Activated gamma-delta T cell treated with anti-CD3 and anti-CD28 coated beads, Interleukin-2, amount 50 U/mL, for 16 hours (primary cell): ENCODE measurements around the gene ZAR1.
"Not testable (repeated sequence)": the region's sequence is repeated elsewhere in the genome, so short reads cannot be mapped to it uniquely, and the experiment has no call there.

Source experiments
- DNase-seq: peaks from one replicate; pipeline ENCODE4 v3.0.0-alpha.2; 2020; ENCODE audit warnings: low read depth

The ZAR1 gene, protein sequence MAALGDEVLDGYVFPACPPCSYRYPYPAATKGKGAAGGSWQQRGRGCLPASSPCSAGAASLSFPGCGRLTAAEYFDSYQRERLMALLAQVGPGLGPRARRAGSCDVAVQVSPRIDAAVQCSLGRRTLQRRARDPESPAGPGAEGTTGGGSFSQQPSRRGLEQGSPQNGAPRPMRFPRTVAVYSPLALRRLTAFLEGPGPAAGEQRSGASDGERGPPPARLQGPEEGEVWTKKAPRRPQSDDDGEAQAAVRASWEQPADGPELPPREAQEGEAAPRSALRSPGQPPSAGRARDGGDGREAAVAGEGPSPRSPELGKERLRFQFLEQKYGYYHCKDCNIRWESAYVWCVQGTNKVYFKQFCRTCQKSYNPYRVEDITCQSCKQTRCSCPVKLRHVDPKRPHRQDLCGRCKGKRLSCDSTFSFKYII

GRCh38 chr4:48490012-48490679 is at the start of gene ZAR1:
Gene ZAR1 (plus strand): TSS chr4:48490252. CDS start chr4:48490292, 40 bp downstream.
- DNase-seq = no peak

- DNase-seq = not testable (repeated sequence)
Measured at GRCh38 chr4:48440914-48441313, 49.1 kb upstream of the ZAR1 start.

GRCh38 chr4:48445704-48446103 is 44.3 kb upstream of the ZAR1 start:
- no peak for DNase-seq

DNA sequence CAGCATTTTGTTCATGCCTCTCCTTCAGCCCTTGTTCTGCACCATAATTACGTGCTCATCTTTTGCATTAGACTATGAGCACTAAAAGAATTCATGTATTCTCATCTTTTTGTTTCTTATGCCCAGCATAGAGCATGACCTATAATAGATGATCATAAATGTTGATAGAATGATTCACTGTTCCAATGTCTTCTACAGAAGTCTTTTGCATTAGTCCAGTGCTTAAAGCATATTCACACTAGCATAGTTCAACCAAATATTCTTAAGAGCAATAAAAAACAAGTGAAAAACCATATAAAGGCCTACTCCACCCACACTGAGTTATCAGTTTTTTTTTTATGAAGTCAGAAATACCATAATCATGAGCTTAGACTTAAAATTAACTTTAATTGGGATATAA is 43.4 kb upstream of the ZAR1 start:
- DNase-seq = no peak

DNA sequence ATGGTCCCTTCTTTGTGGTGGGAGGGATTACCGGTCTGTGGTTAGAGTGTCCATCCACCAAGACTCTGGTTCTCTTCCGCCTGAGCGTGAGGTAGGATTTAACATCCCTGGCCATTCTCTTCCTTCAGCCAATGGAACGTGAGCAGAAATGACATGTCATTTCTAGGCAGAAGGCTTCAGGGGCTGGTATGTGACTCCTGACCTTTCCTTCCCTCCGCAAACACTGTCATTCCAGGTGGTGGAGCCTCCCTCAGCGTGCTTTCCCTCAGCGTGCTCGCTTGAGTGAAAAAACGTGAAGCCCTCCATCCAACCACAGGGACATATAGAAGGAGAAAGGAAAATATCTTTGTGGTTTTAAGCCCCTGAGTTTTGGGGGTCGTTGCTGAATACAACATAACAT is 40.9 kb upstream of the ZAR1 start:
- no peak for DNase-seq

DNA sequence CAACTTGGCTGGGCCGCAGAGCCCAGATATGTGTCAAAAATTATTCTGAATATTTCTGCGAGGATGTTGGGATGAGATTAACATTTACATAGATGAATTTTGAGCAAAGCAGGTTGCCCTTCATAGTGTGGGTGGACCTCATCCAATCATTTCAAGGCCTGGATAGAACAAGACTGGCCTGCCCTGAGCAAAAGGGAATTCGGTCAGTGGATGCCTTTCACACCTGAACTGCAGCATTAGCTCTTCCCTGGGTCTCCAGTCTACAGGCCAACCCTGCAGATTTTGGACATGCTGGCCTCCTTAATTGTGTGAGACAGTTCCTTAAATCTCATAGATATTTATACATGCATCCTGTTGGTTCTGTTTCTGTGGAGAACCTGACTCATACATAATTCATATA is 39.3 kb upstream of the ZAR1 start:
- no peak for DNase-seq

GRCh38 chr4:48451656-48452055 is 38.4 kb upstream of the ZAR1 start:
- DNase-seq = not testable (repeated sequence)

DNA sequence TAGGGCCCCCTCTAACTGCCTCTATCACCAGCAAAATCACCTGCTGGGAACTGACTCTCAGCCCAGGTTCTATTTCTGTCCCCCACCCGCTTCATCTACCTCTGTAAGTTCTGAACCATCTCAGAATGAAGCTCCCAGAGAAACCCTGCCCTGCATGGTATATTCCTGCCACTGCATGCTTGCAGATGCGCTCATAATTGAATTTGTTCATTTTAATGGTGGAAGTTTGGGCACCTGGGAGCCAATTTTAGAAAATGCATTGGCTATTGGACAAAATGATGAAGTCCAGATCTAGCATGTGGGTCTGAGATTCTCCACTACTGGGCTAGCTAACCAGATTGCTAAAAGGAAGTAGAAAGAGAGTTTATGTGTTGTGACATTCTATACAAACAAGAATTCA is 35.5 kb upstream of the ZAR1 start:
- DNase-seq = no peak

DNA sequence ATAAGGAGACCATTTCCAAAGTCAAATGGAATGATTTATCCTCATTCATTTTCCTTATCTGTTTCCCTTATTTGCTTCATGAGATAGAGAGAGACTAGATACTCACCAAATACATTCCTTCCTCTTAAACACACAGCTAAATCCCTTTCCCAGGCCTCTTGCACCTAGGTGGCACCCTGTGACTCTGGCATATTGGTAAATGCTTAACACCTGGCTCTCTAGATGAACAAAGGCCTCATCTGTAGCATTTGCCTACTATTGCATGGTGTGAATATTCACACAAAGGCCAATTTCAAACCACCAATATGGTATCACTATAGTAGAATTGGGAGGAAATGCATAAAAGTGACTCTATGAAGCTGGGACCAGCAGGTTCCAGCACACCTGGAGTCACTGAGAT is 29.1 kb upstream of the ZAR1 start:
- no peak for DNase-seq

DNA sequence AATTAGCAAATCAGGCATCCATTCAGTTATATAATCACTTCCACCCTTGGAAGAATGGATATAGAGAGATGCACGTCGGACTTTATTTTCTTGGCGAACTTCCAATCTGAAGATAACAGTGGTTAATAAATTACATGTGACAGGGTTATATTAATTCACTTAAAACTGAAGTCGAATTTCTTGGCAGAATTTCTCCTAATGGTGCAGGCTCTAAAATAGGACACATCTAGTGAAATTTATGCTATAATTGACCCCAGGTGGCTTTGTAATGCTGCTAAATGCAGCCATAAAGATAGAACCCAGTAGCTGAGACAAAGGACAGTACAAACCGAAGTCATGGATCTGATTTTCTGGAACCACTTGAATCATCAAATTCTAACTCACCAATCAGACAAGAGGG is 27.7 kb upstream of the ZAR1 start:
- no peak for DNase-seq

GRCh38 chr4:48467442-48467841 is 22.6 kb upstream of the ZAR1 start:
- no peak for DNase-seq

GRCh38 chr4:48467891-48468290 is 22.2 kb upstream of the ZAR1 start:
- DNase-seq = no peak

DNA sequence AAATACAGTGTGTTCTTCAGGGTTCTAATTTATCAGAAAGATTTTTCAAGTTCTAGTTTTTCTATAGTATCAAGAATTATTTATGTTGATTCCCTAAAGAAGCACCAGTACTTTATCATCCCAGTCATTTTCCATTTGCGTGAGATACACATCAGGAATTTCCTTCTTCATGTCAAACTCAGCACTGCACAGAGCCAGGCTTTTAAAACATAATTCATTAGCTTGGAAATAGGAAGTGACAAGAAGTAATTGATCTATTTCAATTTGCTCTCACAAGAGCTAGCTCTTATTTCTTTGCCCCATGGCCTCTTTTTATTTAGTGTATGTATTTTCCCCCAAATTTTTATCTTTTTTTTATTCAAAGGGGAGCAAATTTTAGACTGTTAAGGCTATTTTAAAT is 19.9 kb upstream of the ZAR1 start:
- no peak for DNase-seq

- DNase-seq = no peak
Measured at GRCh38 chr4:48470570-48470969, 19.5 kb upstream of the ZAR1 start.

GRCh38 chr4:48472794-48473193 is 17.3 kb upstream of the ZAR1 start:
- DNase-seq = no peak

- no peak for DNase-seq
Measured at GRCh38 chr4:48475770-48476169, 14.3 kb upstream of the ZAR1 start.

- DNase-seq = no peak
Measured at GRCh38 chr4:48478273-48478672, 11.8 kb upstream of the ZAR1 start.

DNA sequence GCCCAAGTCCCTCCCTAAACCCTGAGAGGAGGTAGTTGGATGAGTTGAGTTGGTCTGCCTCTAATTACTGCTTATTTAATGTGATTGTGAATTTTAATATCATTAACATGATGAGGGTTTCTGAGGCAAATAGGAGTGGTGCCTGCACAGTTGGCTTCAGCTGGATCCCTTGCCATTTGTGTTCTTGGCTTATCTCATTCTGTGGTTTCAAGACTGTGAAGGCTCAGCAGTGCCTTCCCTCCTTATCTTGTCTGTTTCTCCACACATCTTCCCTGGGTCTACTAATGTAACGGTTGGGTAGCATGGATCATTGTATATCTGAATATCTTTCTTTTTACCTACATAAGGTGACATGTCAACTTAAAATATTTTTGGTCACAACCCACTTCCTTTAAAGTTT is 8.5 kb upstream of the ZAR1 start:
- DNase-seq = no peak

GRCh38 chr4:48483006-48483776 is 6.9 kb upstream of the ZAR1 start, which contains the start of gene SLC10A4:
Gene SLC10A4 (plus strand): TSS chr4:48483343. CDS start chr4:48483562, 219 bp downstream.
- no peak for DNase-seq

DNA sequence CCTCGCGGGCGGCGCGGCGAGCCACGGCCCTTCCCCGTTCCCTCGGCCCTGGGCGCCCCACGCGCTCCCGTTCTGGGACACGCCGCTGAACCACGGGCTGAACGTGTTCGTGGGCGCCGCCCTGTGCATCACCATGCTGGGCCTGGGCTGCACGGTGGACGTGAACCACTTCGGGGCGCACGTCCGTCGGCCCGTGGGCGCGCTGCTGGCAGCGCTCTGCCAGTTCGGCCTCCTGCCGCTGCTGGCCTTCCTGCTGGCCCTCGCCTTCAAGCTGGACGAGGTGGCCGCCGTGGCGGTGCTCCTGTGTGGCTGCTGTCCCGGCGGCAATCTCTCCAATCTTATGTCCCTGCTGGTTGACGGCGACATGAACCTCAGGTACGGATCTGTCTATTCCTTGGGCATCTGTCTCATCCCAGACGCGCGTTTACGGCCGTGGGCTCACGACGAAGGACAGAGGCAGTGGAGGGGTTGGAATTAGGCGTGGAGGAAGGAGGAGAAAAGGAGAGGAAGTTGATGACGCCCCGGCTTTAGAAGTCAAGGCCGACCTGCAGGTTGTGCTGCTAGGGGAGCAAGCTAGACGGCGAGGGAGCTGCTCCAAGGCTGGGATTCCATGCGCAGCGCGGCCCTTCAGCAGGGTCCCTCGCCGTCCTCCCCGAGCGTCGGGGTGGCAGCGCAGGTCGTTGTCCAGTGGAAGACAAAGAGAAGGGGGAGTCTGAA is 6.1 kb upstream of the ZAR1 start:
- no peak for DNase-seq

- no peak for DNase-seq
Measured at GRCh38 chr4:48484494-48485168, 5.4 kb upstream of the ZAR1 start.

GRCh38 chr4:48489683-48490011 is 405 bp upstream of the ZAR1 start:
- DNase-seq = no peak
